Measurements from ENCODE around the gene KDM3B.
"Not testable (repeated sequence)": the region's sequence is repeated elsewhere in the genome, so short reads cannot be mapped to it uniquely, and the experiment has no call there.

KDM3B gene

DNA sequence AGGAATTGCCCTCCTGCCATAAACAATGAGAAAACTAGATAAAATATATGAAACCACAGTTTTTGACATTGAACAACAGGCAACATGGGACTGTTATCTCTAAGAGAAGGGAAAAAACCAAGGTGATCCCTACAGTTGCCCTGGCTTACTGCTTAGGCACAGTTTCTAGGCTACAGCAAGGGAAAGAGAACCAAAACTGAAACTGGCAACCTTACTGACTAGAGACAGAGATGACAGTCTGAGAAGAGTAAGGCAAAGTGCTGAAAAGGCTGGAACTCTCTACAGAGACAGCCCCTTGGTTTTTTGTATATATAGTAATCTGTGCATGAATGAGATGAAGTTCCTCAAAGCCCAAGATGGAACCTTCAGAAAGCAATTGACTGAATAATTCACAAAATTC lies 50.2 kb downstream of the KDM3B start:
- DNase-seq (ENCODE audit: low read depth in 2 of 2), result no peak

DNA sequence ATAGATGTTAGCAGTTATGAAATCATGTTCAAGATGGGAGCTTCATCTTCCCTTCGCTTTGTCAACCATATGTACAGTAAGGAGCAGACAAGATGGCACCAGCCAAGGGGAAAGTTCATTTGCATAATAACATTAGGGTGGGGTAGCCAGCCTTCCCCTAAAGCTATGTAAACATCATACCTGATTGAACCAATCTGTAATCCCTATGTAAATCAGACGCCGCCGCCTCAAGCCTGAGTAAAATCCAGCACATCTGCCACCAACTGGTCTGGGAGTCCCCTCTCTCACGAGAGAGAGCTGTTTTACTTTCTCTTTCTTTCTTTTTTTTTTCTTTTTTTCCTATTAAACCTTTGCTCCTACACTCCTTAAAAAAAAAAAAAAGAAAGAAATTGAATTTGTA lies 55.5 kb downstream of the KDM3B start:
- DNase-seq (ENCODE audit: low read depth in 2 of 2), result no peak

DNA sequence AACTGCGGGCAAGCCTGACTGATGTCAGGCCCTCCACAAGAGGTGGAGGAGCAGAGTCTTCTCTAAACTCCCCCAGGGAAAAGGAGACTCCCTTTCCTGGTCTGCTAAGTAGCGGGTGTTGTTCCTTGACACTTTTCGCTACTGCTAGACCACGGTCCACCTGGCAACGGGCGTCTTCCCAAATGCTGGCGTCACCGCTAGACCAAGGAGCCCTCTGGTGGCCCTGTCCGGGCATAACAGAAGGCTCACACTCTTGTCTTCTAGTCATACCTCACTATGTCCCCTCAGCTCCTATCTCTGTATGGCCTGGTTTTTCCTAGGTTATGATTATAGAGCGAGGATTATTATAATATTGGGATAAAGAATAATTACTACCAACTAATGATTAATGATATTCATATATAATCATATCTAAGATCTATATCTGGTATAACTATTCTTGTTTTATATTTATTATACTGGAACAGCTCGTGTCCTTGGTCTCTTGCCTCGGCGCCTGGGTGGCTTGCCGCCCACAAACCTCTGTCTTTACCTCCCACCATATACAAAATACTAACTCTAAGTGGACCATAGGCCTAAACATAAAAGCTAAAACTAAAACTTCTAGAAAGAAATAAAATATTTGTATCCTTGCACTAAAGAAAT lies 58.6 kb downstream of the KDM3B start:
- DNase-seq (ENCODE audit: low read depth in 2 of 2), result not testable (repeated sequence)

DNA sequence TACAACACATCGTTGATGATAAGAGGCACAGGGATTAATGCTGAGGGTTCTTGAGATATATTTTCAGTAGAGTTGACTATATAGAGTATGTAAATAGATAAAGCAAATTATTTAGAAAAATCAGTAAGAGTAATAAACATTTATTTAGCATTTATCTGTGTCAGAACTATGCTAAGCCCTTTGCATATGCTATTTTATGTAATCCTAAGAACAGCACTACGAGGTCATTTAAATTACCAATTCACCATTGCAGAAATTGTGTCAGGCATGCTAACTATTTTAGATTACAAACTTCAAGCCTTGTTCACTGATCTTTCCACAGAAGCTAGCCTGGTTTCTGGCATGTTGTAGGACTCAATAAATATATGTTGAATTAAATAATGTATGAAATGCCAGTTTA lies 66.0 kb downstream of the KDM3B start:
- no peak for DNase-seq (ENCODE audit: low read depth in 2 of 2)

DNA sequence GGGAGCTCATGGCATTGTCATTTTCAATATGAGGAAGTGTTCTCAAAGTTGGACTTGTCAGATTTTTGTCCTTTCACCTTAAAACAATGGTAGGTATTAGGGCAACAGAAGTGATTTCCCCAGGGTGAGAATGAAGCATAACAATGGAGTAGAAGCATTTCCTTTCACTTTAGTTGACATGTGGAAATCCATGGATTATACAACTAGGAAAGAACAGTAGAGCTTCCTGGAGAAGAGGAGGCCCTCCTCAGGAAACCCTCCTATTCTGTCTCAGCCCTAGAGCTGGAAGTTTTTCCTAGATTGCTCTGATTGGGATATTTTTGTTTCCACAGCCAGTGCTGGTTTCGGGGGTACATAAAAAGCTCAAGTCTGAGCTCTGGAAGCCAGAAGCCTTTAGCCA lies 72.6 kb downstream of the KDM3B start:
- DNase-seq (ENCODE audit: low read depth in 2 of 2), result no peak

DNA sequence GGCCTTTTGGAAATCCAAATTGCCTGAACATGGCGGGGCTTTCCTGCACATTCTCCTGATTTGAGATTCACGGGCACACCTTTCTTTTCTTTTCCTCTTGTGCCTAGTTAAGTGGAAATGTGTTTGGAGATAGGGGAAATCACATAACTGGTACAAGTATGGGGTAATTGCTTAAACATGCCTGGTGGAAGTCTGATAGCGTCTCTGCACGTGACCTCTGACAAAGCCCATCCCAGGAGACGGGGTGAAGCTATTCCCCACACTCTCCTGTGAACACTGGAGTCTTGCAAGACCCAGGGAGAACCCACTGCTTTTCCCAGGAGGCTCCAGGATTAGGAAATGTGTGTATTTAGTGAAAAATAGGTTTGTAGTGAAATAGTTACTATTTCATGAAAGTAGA lies 83.5 kb downstream of the KDM3B start:
- no peak for DNase-seq (ENCODE audit: low read depth in 2 of 2)

DNA sequence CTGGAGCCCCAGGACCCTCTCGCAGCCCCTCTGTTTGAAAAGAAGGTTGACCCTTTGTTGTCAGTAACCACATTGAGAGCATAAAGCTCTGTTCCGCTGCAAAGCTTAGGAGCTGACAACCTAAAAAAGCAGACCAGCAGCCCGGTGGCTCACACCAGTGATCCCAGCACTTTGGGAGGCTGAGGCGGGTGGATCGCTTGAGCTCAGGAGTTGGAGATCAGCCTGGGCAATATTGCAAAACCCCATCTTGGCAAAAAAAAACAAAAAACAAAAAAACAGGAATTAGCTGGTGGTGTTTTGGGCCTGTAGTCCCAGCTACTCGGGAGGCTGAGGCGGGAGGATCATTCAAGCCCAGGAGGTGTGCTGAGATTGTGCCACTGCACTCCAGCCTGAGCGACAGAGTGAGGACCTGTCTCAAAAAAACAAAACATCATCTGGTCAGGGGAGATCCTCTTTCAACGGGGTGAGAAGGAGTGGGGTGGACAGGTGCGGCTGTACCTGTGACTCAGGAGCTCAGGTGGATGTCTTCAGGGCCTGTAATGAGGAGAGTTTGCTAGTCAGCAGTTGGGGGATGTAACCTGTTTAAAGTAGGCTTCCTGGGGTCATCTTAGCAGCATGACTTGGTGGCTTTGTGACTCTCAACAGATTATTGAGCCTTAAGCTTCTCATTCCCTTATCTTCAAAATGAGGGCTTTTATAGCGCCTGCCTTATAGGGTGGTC lies 85.7 kb downstream of the KDM3B start:
- DNase-seq (ENCODE audit: low read depth in 2 of 2), result no peak

DNA sequence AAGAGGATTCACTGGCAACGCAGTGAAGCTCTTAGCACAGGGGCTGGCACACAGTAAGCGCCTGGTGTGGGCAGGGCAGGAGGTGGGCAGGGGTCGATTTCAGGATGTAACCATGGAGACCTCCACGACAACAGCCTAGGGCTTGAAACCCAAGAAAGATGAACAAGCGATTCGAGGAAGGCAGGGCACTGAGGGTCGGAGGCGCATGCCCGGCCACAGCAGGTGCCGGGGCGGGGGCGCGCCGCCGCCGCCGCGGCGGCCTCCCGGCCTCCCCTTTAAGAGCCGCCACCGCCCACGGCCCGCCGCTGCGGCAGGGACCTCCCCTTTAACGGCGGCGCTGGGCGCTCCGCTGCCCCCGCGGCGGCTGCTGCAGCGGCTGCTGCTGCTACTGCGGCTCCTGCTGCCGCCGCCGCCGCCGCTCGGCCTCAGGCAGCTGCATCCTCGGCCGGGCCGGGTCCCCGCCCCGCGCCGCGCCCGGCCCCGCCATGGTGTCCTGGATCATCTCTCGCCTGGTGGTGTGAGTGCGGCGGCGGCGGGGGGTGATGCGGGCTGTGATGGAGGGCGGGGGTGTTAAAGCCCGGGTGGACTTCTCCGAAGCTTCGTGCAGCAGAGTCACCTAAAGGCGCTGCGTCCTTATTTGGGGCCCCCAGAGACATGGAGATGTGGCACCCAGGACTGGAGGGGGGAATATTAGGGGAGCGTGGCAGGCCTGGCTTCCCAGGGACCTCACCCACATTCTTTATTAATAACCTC lies 86.4 kb downstream of the KDM3B start, which contains the start of gene REEP2:
Gene REEP2 (plus strand): TSS at position 334 of the 753 bp plus-strand sequence. CDS start 152 bp downstream, at position 486.
- peak; percentile 60 to 64 for DNase-seq (ENCODE audit: low read depth in 2 of 2)

DNA sequence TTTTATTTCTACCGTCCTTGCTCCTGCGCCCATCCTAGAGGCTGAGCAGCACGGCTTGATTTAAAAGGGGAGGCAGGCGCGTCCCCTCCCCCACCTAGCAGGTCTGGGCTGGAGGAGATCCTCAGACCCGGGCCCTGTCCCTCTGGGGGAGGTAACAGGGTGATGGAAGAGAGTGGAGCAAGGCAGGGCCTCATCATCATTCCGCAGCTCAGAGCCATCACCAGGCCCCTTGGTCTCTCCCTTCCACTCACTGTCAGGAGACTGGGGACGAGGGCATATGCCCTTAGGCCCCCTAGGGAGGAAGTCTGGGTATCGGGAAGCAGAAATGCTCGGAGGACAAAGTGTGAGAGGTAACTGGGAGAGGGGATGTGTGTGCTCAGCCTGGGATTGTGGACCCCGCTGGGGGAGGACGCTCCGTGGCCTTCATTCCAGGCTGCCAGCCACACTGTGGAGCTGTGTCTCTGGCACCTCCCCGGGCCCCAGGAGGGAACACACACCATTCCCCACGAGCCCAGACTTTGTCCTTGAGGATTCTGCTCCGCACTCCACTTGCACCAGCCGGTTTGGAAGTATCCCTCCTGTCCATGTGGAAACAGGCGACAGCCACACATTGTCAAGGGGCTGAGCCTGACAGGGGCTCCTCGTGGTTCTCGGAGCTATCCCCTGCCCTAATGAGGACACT lies 87.1 kb downstream of the KDM3B start:
- no peak for DNase-seq (ENCODE audit: low read depth in 2 of 2)

DNA sequence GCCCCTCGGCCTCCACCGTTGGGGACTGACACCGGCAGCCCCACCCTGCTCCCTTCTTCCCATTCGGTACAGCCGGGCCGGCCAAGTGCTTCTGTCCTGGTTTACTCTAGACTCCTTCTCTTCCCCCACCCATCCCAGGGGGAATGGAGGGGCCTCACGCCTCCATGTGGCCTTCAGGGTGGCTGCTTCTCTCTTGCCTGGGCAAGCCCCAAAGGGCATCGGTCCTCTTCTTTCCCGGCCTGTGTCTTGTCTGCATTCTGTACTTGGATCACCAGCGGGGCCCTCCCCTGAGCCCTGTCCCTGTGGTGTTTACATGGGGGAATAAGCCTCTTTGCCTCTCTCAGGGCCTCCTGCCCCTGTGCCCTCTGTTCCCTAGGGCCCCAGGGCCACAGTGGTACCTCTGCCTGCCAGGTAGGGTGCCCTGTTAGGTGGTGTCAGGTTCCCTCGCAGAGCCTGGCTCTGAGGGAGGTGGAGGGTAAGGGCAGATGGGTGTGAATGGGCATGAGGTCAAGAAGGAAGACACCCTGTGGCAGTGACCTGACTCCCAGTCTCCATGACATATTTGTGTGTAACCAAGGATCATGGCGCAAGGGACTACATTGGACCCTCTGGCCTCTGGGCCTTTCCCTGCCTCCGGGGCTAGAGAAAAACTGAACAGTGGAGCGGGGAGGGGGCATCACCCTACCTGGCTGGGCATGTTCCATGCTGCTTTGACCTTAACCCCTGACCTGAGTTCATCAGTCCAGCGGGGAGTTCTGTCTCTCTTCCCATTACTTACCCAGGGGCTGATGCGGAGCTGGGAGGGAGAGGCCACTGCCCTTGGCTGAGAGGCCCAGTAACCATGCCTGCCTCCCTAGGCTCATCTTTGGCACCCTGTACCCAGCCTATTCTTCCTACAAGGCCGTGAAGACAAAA lies 87.9 kb downstream of the KDM3B start:
- no peak for DNase-seq (ENCODE audit: low read depth in 2 of 2)

DNA sequence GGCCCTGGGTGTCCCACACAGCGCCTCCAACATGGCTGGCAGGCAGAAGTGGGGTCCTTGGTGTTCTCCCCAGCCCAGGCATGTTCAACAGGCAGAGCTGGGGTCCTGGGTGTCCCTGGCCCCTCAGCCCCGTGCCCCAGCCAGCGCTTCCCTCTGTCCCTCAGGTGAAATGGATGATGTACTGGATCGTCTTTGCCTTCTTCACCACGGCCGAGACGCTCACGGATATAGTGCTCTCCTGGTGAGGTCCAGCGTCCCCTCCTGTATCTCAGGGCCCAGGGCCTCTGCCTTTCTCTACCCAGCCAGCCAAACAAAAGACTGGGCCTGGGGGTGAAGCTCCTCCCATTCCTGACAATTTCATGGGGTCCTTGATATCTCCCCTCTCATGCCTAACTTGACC lies 88.7 kb downstream of the KDM3B start:
- no peak for DNase-seq (ENCODE audit: low read depth in 2 of 2)

DNA sequence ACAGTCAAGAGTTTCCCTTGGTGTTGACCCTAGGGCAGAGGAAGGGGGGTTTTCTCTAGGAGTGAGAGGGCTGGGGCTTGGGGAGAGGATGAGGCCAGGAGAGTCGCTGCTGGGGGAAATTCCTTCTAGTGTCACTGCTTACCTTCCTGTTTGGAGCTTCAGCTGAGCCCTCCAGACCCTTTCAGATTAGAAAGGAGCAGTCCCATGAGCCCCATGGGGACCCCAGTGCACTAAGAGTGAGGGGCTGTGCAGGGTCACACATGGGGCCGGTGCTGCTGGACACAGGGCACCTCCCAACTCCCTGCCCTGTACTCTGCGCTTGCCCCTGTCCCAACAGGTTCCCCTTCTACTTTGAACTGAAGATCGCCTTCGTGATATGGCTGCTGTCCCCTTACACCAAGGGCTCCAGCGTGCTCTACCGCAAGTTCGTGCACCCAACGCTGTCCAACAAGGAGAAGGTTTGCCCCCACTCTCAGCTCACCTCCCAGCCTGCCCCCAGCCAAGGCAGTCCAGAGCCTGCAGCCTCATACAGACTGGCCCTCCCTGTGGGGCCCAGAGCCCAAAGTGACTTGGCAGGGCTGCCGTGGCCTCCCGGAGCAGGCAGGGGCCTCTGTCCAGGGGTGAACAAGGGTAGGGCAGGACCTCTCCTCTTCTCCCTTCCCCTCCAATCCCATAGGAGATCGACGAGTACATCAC lies 91.7 kb downstream of the KDM3B start:
- no peak for DNase-seq (ENCODE audit: low read depth in 2 of 2)

DNA sequence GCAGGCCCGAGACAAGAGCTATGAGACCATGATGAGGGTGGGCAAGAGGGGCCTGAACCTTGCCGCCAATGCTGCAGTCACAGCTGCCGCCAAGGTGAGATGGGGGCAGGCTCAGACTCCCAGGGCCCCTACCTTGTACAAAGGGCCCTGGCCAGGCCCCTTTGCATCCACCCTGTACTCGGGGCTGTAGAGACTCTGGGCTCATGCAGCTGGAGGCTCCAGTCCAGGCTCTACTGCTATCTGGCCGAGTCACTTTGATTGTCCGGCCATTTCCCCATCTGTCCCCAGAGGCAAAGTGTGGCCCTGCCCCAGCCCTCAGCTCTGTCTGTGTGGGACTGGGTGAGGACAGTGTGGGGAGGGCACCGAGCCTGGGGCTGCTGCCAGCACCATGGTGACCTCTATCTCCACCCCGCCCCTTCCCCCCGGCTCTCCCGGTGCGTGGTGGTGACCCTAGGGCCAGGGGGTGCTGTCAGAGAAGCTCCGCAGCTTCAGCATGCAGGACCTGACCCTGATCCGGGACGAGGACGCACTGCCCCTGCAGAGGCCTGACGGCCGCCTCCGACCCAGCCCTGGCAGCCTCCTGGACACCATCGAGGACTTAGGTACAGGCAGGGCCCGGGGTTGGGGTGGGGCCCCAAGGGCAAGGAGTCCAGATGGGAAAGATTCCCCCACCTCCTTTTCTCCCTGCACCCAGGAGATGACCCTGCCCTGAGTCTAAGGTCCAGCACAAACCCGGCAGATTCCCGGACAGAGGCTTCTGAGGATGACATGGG lies 92.5 kb downstream of the KDM3B start:
- DNase-seq (ENCODE audit: low read depth in 2 of 2), result no peak

DNA sequence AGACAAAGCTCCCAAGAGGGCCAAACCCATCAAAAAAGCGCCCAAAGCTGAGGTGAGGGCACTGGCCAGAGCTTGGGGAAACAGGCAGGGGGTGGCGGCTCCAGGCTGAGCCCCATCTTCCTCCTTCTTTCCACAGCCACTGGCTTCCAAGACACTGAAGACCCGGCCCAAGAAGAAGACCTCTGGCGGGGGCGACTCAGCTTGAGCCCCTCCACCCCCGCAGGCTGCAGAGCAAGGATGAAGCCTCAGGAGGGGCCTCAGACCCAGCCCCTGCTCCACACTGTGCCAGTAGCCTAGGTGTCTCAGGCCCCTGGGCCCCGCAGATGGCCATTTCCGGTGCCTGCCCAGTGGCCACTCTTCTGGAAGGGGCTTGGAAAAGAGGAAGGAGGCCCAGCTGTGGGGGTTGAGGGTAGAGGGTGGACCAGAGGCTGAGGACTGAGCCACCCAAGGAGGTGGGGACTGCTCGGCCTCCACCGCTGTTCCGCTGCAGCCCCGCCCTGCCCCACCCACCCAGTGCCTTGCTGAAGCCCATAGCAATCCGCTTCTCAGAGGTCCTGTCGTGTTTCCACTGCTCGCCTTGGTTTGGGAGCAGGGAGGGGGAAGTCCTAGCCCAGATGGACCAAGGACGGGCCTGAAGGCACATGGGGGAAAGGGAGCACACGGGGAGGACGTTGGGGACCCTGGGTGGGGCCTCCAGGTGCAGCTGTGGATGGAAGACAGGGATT lies 93.2 kb downstream of the KDM3B start:
- no peak for DNase-seq (ENCODE audit: low read depth in 2 of 2)

DNA sequence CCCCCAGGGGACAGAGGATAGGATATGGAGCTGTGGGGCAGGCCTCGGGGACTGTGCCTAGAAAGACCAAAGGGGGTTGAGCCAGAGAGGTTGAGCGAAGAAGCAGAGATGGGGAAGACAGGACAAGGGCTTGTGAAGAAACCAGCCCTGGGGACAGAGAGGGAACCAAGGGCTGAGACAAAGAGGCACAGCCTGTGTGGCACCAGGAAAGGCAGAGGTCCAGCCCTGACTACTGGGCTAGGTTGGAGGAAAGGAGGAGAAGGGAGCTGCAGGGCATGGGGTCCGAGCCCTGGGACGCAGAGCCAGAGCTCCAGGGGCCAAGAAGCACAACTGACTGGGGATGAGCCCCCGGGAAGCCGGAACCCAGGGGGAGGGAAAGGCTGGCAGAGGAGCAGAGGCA lies 95.6 kb downstream of the KDM3B start:
- no peak for DNase-seq (ENCODE audit: low read depth in 2 of 2)

DNA sequence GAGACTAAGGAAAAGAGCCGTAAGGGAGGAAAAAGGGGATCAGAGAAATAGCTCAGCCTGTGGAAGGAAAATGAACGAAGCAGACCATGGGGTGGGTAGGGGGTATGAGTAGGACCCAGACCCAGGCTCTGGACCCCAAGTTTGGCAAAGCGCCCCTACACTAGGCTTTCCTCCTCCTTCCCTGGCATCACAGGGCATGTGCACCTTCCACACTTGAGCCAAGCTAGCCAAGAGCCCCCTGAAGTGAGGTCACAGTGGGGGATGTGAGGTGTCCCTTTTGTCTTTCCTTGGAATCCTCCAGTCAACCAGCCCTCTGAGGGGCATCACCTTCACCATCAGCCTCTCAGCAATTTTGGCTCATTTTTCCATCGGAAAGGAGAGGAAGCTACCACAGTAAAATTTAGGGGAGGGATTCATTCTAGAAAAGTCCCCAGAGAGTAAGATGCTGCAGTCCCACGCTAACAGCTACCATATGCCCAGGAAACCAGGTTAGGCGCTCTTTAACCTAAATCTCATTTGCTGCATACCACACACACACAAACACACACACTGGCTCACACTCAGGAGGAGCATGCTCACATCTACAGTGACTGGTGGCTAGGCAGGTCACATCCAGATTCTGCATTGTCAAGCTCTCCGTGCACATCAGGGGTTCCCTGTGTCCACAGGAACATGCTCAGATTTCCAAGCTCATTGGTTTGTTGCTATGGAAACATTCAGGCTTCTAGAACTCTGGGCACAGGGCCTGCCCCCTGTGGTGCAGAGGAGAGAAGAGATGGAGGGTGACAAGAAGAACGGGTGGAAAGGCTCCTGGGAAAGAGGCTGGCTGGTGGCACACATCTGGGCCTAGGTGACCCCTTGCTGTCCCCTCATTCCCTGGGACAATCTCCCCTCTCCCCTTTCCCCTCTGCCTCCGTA lies 96.3 kb downstream of the KDM3B start:
- DNase-seq (ENCODE audit: low read depth in 2 of 2), result no peak

DNA sequence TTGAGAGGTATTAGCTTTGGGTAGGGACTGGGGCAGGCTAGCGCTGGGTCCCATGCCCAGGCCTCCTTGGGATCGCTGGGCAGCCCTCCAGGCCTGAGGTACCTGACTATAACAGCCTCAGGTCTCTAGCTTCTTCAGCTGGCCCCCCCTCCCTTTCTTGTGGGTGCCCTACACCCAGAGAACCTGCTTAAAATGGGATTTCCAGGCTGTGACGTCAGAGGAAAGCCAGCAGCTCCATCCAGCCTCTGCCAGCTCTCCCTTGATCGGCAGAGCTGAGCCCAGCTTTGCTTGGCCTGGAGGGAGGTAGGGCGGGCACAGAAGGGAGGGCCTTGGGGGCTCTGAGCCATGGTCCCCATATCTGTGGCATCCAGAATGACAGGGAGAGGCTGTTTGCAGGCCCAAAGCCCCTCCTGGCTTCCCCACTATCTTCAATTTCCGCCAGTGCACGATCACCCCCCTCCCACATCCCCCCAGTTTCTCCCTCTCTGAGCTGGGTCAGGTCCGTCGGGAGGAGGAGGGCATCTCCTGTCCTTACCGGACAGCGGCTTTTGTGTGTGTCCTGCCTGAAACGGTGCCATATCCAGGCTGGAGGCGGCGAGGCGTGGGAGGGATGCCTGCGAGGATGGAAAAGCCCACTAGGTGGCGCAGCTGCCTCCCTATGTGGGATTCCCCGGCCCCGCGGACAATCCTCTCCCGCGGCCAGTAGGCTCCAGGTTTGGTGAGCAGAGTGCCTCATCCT lies 97.2 kb downstream of the KDM3B start:
- DNase-seq (ENCODE audit: low read depth in 2 of 2), result peak; percentile 63 to 68

All from stimulated activated CD8-positive, alpha-beta memory T cell treated with anti-CD3 and anti-CD28 coated beads, Interleukin-15, amount 100 ng/mL, for 48 hours (primary cell).